Ascending aorta (tissue), 2 donors: ENCODE results near the gene CYP20A1. TPM values are rescaled to one million over a fixed set of nuclear protein-coding genes. Genes with fewer than 3 reads are reported as not detected.
"Not testable (repeated sequence)": the region's sequence is repeated elsewhere in the genome, so short reads cannot be mapped to it uniquely, and the experiment has no call there.

Experiments
- DNase-seq, 2 donors: peaks; one replicate each; pipeline ENCODE4 v3.0.0-alpha.2; 2019; ENCODE audit warnings: low spot score in 2 of 2
- H3K27ac ChIP-seq, 2 donors: fragments of 200-600 bp; sonication (generic); one replicate each; pipeline ENCODE4 v1.5.1; 2016 to 2017; ENCODE audit warnings: mild to moderate bottlenecking in 1 of 2
- H3K27me3 ChIP-seq: fragments of 200-600 bp; sonication (generic); one replicate; pipeline ENCODE4 v1.5.1; 2017
- H3K36me3 ChIP-seq, 2 donors: fragments of 200-600 bp; sonication (generic); one replicate each; pipeline ENCODE4 v1.5.1; 2016
- H3K4me1 ChIP-seq, 2 donors: fragments of 200-600 bp; sonication (generic); one replicate each; pipeline ENCODE4 v1.5.1; 2016 to 2017; ENCODE audit warnings: mild to moderate bottlenecking in 1 of 2
- H3K4me3 ChIP-seq, 2 donors: fragments of 200-600 bp; sonication (generic); one replicate each; pipeline ENCODE4 v1.5.1; 2016 to 2017; ENCODE audit warnings: mild to moderate bottlenecking in 1 of 2
- H3K9me3 ChIP-seq, 2 donors: fragments of 200-600 bp; sonication (generic); one replicate each; pipeline ENCODE4 v1.5.1; 2016
- CTCF ChIP-seq, 3 experiments: fragments of 200-600 bp in 2 of 3; fragments of 450-650 bp in 1 of 3; sonication (generic) in 2 of 3; IDR thresholded peaks; one replicate each; pipeline ENCODE4 v1.5.1; 2016 to 2019; ENCODE audit warnings: antibody characterized with exemption in 3 of 3, mild to moderate bottlenecking in 1 of 3, moderate library complexity in 1 of 3
- intact Hi-C: fragments of 100-400 bp; cut with DNase I; formaldehyde crosslinking; loops from one replicate; pipeline ENCODE4 v1.15.1; 2023
- total RNA-seq: library from RNA; depleted of rRNA; stranded (reverse); fragments of >200 nt; gene quantifications from one replicate; pipeline ENCODE4 v1.1.0, GENCODE V29; 2016

Gene CYP20A1
- total RNA-seq, 1 donor from 2014 or later, result 13.6 TPM

DNA sequence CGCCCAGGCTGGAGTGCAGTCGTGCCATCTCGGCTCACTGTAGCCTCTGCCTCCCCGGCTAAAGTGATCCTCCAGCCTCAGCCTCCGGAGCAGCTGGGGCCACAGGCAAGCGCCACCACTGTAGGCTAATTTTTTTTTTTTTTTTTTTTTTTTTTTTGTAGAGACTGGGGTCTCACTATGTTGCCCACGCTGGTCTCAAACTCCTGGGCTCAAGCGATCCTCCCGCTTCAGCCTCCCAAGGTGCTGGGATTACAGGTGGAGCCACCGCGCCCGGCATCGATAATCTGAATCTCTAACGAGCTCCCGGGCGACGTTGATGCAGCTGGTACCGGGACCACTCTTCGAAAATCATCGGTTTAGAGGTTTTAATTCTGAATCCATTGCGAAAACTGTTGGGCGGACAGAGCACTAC, 520 bp upstream of the CYP20A1 start:
- intact Hi-C loops, result loop anchor here (2.0 to 5.0 kb wide), 4 partner anchors 91 to 606 kb away; partner anchors contain the start of genes ABI2, CARF and FAM117B
- Histone ChIP-seq H3K27me3 (no peaks in the 10 kb centered on the region), H3K27ac (peak overlapping the region; percentile 94 to 96), H3K4me3 (peak overlapping the region; percentile 51 to 72), H3K4me1 (peaks cover 0 to 16% of the 10 kb centered on the region in 2 donors), H3K9me3 (no peaks in the 10 kb centered on the region), H3K36me3 (peaks cover 0 to 6% of the 10 kb centered on the region in 2 donors)
- TF ChIP-seq CTCF (IDR thresholded peaks at IDR 0.05), result no peak
- DNase-seq, result no peak

DNA sequence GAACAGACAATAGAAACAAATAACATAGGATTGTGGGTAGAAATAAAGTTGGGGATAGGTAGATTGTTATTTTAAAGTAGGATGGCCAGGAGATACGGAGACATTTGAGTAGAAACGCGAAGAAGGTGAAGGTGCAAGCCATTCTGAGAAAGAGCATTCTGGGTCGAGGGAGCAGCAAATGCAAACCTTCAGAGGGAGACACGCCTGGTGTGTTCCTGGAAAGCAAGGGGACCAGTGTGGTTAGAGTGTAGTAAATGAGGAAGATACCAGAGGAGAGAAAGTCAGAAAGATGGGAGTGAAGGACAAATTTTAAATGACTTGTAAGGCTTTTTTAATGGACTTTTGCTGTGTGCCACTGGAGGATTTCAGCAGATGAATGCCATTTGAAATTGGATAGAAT, 1.7 kb downstream of the CYP20A1 start:
- intact Hi-C loops, result no loop called here
- DNase-seq, result no peak
- Histone ChIP-seq H3K27me3 (no peaks in the 10 kb centered on the region), H3K4me3 (peak overlapping the region in 1 of 2 donors; percentile 72), H3K36me3 (peaks cover 0 to 16% of the 10 kb centered on the region in 2 donors), H3K9me3 (no peaks in the 10 kb centered on the region), H3K4me1 (peaks cover 0 to 16% of the 10 kb centered on the region in 2 donors), H3K27ac (no peak overlapping the region)
- TF ChIP-seq CTCF (IDR thresholded peaks at IDR 0.05), result no peak

GRCh38 chr2:203242518-203242917, 3.7 kb downstream of the CYP20A1 start:
- Histone ChIP-seq H3K27ac (no peak overlapping the region), H3K4me3 (no peak overlapping the region), H3K36me3 (peaks cover 4 to 33% of the 10 kb centered on the region in 2 donors), H3K9me3 (no peaks in the 10 kb centered on the region), H3K27me3 (no peaks in the 10 kb centered on the region), H3K4me1 (peaks cover 0 to 16% of the 10 kb centered on the region in 2 donors)
- intact Hi-C loops, result no loop called here
- TF ChIP-seq CTCF (IDR thresholded peaks at IDR 0.05), result no peak
- DNase-seq, result no peak

- no peak overlapping the region for H3K27ac ChIP-seq
- no peaks in the 10 kb centered on the region for H3K4me1 ChIP-seq
- H3K27me3 ChIP-seq, result no peaks in the 10 kb centered on the region
- DNase-seq, result no peak
- peaks cover 21 to 61% of the 10 kb centered on the region in 2 donors for H3K36me3 ChIP-seq
- no peak overlapping the region for H3K4me3 ChIP-seq
- no peak for TF ChIP-seq CTCF (IDR thresholded peaks at IDR 0.05)
- intact Hi-C loops, result no loop called here
- H3K9me3 ChIP-seq, result no peaks in the 10 kb centered on the region
Measured at GRCh38 chr2:203246646-203247045, 7.8 kb downstream of the CYP20A1 start.

DNA sequence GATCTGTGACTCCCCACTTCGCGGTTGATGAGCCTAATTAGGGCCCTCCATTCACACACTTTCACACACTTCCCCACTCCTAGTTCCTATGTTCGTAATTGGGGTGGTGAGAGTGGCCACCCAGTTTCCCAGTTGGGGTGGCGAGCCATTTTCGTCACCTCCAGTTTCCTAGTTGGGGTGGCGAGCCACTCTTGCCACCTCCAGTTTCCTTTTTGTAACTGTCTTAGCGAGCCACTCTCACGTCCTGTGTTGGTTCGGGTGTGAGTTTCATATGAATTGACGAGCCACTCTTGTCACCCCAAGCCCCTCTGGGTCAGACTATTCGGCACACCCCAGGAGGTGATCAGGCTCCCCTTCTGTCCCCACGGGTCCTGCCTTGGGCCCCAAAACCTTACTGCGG, 14.0 kb downstream of the CYP20A1 start:
- Histone ChIP-seq H3K4me1 (no peaks in the 10 kb centered on the region), H3K27me3 (no peaks in the 10 kb centered on the region), H3K9me3 (no peaks in the 10 kb centered on the region), H3K4me3 (no peak overlapping the region), H3K36me3 (peaks cover 36 to 72% of the 10 kb centered on the region in 2 donors), H3K27ac (no peak overlapping the region)
- no peak for DNase-seq
- intact Hi-C loops, result no loop called here
- TF ChIP-seq CTCF (IDR thresholded peaks at IDR 0.05), result no peak

- intact Hi-C loops, H3K4me3 ChIP-seq, H3K9me3 ChIP-seq, H3K27ac ChIP-seq, H3K4me1 ChIP-seq, H3K27me3 ChIP-seq, DNase-seq: not testable (repeated sequence)
- H3K36me3 ChIP-seq, result peaks cover 31 to 67% of the 10 kb centered on the region in 2 donors
Measured at GRCh38 chr2:203253422-203254095, 14.7 kb downstream of the CYP20A1 start.
